ENCODE data around the gene NMUR1. TPM values are rescaled to one million over a fixed set of nuclear protein-coding genes. Genes with fewer than 3 reads are reported as not detected.
"Not testable (repeated sequence)": the region's sequence is repeated elsewhere in the genome, so short reads cannot be mapped to it uniquely, and the experiment has no call there.

Gene NMUR1
- total RNA-seq = 0.41 TPM

DNA sequence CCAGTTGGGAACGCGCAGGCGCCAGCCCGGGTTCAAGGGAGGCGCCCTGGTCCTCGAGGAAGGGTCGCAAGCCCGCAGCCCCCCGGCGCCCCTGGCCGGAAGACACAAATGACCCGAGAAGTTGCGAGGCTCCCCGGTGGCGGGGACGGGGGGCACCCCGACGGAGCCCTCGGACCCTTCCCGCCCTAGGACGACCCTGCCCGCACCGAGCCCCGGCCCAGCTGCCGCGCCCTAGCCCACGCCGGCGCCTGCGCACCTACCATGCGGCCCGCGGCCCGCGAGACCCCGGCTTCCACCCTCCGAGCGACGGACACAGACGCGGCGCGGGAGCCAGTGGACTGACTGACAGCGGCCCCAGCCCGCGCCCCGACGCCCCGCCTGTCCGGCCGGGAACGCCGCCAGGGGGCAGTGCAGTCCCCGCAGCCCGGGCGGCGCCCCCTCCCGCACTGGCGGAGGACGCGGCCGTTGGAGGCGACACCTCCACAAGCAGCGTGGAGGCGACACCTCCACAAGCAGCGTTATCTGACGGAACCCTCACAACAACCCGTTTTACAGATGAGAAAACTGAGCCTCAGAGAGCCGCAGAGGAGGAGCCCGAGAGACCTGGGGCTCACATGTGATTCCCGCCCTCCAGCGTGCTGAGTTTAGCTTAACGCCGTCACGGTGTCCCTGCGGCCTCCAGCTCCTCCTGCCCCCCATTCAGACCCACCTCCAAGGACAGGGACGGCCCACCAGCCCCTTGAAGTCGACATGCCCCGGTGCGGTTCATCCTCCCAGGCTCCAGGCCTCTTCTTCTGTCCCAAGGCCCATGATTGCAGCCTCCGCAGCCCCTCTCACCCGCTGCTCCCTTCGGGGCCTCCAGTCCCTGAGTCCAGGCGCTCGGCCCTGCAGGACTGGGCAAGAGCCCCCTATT, at the start of gene NMUR1:
Gene NMUR1 (minus strand): TSS at position 347 of the 913 bp plus-strand sequence. CDS start 84 bp downstream, at position 263.
- DNase-seq (ENCODE audit: low spot score in 2 of 2) (peak; percentile 60 to 80), FAIRE-seq (no peak)

GRCh38 chr2:231579560-231579959, 49.3 kb upstream of the NMUR1 start:
- DNase-seq (ENCODE audit: low spot score in 2 of 2) (no peak), FAIRE-seq (no peak)

GRCh38 chr2:231578655-231579054, 48.4 kb upstream of the NMUR1 start:
- DNase-seq (ENCODE audit: low spot score in 2 of 2); FAIRE-seq: not testable (repeated sequence)

- DNase-seq (ENCODE audit: low spot score in 2 of 2) = no peak
- no peak for FAIRE-seq
Measured at GRCh38 chr2:231576465-231576864, 46.2 kb upstream of the NMUR1 start.

- DNase-seq (ENCODE audit: low spot score in 2 of 2) (no peak), FAIRE-seq (no peak)
Measured at GRCh38 chr2:231575612-231576256, 45.5 kb upstream of the NMUR1 start.

DNA sequence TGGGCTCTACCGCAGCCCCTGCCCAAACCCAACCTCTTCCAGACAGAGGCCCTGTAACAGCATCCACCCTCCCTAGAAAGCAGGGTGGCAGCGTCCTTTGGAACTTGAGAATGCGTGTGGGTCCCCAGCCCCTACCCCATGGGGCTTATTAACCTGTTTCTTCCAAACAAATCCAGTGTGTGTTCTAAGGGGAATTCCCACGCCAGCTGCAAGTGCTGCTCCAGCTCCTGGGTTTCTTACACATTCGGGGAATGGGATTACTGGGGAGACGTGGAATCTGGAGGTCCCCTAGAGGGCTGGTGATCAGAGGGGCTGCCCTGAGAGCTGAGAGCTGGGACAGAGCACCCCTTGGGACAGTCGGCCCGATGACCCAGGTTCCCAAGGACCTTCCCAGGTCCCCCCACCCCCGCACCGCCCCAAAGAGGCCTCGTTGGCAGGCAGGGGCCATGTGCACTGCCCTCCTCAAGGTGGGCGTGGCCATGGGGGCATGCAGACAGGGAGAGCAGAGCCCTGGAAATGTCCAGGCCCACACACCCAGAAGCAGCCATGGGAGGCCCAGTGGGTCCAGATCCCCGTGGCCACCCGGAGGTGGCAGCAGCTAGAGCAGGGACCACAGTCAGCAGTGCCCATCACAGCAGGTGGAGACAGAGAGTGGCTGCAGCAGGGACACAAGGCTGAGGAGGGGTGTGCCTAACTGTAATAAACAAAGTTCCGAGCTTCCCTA, 43.6 kb upstream of the NMUR1 start:
- DNase-seq (ENCODE audit: low spot score in 2 of 2) (no peak), FAIRE-seq (no peak)

DNA sequence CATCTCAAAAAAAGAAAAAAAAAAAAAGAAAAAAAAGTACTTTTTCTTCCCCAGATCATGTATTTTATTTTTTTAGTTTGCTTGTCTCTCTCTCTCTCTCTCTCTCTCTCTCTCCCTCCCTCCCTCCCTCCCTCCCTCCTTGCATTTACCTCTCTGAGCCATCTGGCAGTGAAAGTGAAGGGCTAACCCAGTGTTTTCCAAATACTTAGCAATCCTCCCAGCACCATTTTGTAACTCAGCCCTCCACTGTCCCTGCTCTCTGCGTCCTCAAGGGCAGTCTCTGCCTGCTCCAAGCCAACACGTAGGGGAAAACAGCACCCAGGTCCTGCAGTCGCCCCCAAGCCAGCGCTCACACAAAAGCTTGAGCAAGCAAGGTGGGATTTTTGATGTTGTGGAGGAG, 42.9 kb upstream of the NMUR1 start:
- DNase-seq (ENCODE audit: low spot score in 2 of 2) = no peak

DNA sequence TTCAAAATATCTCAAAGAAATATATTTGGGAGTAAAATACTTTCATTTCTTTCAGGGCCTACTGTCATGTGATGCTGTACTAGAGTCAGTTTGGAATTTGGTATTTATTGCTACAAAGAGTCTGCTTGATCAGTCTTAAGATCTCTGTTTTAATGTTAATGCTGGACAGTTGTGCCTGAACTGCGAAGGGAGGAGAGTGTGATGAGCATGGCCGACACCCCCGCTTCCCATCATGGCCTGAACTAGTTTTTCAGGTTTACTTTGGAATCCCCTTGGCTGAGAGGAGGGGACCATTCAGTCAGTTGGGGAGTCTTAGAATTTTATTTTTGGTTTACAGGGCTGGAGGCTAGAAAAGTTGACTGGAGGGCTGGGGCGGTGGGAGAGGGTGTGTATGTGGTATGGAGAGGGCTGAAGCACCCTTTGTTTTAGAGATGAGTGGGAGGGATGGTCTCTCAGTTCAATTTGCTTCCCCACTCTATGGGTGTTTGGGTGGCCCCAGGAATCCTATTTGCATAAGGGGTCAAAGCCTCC, 41.5 kb upstream of the NMUR1 start:
- DNase-seq (ENCODE audit: low spot score in 2 of 2) (no peak), FAIRE-seq (no peak)

More for the DNA sequence above, 42.9 kb upstream of the NMUR1 start:
- FAIRE-seq = no peak

DNA sequence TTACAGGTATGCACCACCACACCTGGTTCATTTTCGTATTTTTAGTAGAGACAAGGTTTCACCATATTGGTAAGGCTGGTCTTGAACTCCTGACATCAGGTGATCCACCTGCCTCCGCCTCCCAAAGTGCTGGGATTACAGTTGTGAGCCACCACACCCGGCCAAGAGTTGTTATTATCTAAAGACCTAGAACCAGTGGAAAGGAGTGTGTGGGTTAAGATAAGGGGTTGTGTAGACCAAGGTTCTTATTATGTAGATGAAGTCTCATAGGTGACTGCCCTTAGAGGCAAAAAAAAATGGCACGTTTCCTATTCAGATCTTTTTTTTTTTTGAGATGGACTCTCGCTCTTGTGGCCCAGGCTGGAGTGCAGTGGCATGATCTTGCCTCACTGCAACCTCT, 40.7 kb upstream of the NMUR1 start:
- DNase-seq (ENCODE audit: low spot score in 2 of 2); FAIRE-seq: not testable (repeated sequence)

DNA sequence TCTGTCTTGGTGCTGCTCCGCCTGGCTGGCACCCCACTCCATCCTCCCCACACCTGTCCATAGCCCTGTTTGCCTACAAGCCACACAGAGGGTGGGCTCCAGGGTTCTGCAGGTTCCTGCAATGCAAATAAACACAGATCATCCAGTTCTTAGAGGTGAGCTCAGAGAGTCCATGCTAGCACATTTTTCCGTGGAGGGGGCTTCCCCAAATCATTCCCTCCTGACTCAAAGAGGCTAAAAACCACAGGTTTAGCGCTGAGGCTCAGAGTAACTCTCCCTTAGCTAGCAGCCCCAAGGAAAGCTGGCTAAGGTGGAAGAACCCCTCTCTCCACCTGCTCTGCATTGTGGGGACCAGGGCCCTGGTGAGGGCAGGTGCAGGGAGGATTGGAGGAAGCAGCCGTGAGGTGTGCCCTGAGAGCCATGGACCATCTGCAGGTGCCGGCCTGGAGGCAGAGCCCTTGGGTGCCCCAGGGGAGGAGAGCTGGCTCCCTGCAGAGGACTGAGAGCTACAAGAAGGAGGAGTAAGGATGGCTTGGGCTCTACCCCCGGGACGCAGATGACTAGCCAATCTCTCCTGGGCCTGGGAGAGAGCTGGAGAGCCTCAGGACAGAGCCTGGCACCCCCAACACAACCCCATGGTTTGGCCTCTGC, 38.7 kb upstream of the NMUR1 start:
- FAIRE-seq (no peak), DNase-seq (ENCODE audit: low spot score in 2 of 2) (no peak)

DNA sequence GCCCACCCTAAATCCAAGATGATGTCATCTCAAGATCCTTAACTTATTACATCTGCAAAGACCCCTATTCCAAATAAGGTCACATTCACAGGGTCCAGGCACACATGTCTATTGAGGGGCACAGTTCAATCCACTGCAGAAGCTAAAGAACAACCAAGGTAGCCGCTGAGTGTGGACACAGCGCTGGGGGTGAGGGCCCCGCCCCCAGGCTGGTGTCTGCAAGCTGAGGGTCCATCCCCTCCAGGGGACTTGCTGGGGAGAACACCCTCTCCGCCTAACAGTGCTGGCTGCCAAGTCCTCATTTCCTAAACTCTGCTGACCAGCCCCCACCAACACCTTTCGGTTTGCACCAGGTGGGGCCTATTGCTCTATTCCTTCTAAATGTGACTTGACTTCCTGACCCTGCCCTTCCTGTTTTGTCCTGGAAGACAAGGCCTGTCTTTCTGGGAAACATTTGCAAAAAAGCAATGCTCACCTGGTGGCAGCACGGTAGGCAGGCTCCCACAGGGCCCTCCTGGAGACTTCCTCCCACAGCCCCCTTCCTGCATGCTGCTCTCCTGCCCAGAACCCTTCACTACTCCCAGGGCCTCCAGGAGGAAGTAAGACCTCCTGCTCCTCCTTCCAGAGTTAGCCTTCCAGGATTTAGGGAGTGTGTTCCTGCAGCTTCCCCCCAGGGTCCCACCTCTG, 38.0 kb upstream of the NMUR1 start:
- FAIRE-seq (no peak), DNase-seq (ENCODE audit: low spot score in 2 of 2) (no peak)

DNA sequence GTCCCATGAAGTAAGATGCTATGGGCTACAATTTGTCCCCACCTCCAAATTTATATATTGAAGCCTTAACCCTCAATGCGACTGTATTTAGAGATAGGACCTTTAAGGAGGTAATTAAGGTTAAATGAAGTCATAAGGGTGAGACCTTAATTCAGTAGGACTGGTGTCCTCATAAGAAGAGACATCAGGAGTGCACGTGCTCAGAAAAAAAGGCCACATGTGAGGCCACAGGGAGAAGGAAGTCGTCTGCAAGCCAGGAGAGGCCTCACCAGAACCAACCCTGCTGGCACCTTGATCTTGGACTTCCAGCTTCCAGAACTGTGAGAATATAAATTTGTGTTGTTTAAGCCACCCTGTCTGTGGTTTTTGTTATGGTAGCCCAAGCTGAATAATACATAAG, 36.9 kb upstream of the NMUR1 start:
- FAIRE-seq (no peak), DNase-seq (ENCODE audit: low spot score in 2 of 2) (no peak)

DNA sequence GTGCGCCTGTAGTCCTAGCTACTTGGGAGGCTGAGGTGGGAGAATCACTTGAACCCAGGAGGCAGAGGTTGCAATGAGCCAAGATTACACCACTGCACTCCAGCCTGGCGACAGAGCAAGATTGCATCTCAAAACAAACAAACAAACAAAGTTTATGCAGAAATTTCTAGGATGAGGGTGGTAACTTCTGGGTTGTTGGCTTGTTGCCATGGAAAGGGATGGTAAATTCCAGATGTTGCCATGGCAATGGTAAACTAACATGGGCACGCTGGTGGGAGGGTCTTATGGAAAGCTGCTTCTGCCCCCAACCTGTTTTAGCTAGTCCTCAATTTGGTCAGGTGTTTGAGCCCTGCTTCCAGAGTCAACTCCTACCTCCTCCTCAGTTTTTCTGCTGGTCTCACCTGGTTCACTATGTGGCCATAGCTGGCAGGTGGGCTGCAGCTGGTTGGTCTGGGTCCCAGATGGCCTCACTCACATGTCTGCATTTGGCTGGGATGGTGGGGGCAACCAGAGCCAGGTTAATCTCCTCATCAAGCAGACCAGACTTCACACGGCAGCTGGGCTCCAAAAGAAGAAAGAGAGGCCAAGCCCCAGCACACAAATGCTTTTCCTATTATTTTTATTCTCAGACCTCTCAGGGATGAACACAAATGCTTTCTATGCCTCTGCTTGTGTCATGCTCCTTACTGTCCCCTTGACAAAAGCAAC, 35.8 kb upstream of the NMUR1 start:
- no peak for FAIRE-seq

GRCh38 chr2:231563378-231563961, 33.2 kb upstream of the NMUR1 start:
- FAIRE-seq (no peak), DNase-seq (ENCODE audit: low spot score in 2 of 2) (peak; percentile 64 to 79)

More for the DNA sequence above, 35.8 kb upstream of the NMUR1 start:
- DNase-seq (ENCODE audit: low spot score in 2 of 2) = no peak

DNA sequence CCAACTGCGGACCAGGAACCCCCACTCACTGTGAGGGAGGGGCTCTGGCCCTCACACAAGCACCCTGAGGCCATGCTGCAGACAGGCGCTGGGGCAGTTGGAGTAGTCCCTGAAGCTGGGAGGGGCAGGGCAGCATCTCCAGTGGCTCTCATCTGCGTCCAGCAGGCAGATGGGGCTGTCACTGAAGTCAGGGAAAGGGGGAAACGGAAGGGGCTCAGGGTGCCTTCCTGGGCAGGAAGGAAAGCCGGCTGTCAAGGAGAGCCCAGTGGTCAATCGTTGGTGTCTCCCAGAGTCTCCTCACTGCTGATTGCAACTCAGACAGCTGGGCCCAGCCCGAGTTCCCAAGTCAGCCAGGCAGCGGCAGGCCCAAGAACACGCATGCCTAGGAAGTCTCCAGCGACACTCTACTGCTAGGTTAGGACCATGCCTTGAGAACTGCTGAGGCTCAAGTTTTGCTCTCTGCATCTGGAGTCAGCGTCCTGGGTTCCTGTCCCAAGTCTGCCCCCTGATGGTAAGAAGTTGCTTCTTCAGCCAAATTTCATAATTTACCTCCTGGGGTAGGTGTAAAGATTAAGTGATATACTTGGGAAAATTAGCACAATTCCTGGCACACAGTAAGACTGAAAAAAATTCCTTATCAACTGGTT, 27.4 kb upstream of the NMUR1 start:
- DNase-seq (ENCODE audit: low spot score in 2 of 2) (peak; percentile 53 to 88), FAIRE-seq (no peak)

GRCh38 chr2:231556981-231557380, 26.7 kb upstream of the NMUR1 start:
- DNase-seq (ENCODE audit: low spot score in 2 of 2) = no peak
- no peak for FAIRE-seq

GRCh38 chr2:231556496-231556895, 26.3 kb upstream of the NMUR1 start:
- FAIRE-seq; DNase-seq (ENCODE audit: low spot score in 2 of 2): not testable (repeated sequence)
